Activated CD8-positive, alpha-beta T cell treated with anti-CD3 and anti-CD28 coated beads for 36 hours (primary cell): Measurements from ENCODE around the gene TNIK. TPM values are rescaled to one million over a fixed set of nuclear protein-coding genes. Genes with fewer than 3 reads are reported as not detected.

ENCODE experiments used
- ATAC-seq: fragments of 200-7000 bp; cut with Tn5 transposase; one replicate; pipeline ENCODE4 v1.10.0; 2021; ENCODE audit warnings: mild to moderate bottlenecking, moderate library complexity
- CTCF ChIA-PET: fragments of 350-600 bp; sonication (Branson Sonifier 250); formaldehyde crosslinking; loops from one replicate; lab custom pipeline; 2021; ENCODE audit warnings: antibody characterized with exemption; lab: Charles Lee
- POLR2A ChIA-PET: fragments of 350-600 bp; sonication (Branson Sonifier 250); formaldehyde crosslinking; loops from one replicate; lab custom pipeline; 2021; ENCODE audit warnings: antibody characterized with exemption; lab: Charles Lee
- DNase-seq: peaks from one replicate; pipeline ENCODE4 v3.0.0-alpha.2; 2020
- H3K27ac Mint-ChIP-seq: one replicate; pipeline ENCODE4 v1.8.0; 2021; ENCODE audit warnings: mild to moderate bottlenecking, mixed read lengths
- H3K27me3 Mint-ChIP-seq: one replicate; pipeline ENCODE4 v1.8.0; 2021; ENCODE audit warnings: mixed read lengths
- H3K36me3 Mint-ChIP-seq: one replicate; pipeline ENCODE4 v1.8.0; 2021; ENCODE audit warnings: low read depth, mixed read lengths
- H3K4me1 Mint-ChIP-seq: one replicate; pipeline ENCODE4 v1.8.0; 2021; ENCODE audit warnings: low read depth, mixed read lengths
- H3K4me3 Mint-ChIP-seq: one replicate; pipeline ENCODE4 v1.8.0; 2021; ENCODE audit warnings: mild to moderate bottlenecking, moderate library complexity, mixed read lengths
- H3K9me3 Mint-ChIP-seq: one replicate; pipeline ENCODE4 v1.8.0; 2021; ENCODE audit warnings: mixed read lengths
- intact Hi-C: fragments of 100-400 bp; cut with micrococcal nuclease; formaldehyde crosslinking; loops from one replicate; pipeline ENCODE4 v1.10.0; 2022
- total RNA-seq, 2 experiments: library from RNA; stranded (reverse); gene quantifications; one replicate each; pipeline ENCODE4 v1.2.3, GENCODE V29; 2021
- TF ChIP-seq, protein P1 (sequence below): fragments of 200-600 bp; IDR thresholded peaks from one replicate; pipeline ENCODE4 v1.8.0; 2022; ENCODE audit warnings: antibody characterized with exemption, mild to moderate bottlenecking

Gene TNIK
- total RNA-seq, 2 experiments from 2014 or later = 25.1 to 28.8 TPM

DNA sequence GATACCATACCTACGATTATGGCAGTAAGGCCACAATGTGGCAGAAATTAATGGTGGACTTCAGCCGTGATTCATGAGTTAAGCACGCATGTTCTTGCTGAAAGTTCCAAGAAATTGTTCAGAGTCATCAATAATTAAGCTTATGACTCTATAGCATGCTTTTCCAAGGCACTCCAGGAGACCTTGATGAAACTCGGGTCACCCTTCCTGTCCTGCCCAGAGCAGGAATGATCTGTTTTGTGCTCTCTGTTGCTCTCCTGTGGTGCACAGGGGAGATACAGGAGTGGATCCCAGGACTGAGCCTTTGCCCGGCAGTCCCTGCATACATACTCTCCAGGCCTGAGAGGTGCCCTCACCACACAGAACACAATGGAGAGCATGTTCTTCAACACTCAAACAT lies 292.1 kb downstream of the TNIK start:
- TF ChIP-seq, protein P1, sequence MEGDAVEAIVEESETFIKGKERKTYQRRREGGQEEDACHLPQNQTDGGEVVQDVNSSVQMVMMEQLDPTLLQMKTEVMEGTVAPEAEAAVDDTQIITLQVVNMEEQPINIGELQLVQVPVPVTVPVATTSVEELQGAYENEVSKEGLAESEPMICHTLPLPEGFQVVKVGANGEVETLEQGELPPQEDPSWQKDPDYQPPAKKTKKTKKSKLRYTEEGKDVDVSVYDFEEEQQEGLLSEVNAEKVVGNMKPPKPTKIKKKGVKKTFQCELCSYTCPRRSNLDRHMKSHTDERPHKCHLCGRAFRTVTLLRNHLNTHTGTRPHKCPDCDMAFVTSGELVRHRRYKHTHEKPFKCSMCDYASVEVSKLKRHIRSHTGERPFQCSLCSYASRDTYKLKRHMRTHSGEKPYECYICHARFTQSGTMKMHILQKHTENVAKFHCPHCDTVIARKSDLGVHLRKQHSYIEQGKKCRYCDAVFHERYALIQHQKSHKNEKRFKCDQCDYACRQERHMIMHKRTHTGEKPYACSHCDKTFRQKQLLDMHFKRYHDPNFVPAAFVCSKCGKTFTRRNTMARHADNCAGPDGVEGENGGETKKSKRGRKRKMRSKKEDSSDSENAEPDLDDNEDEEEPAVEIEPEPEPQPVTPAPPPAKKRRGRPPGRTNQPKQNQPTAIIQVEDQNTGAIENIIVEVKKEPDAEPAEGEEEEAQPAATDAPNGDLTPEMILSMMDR = no peak
- H3K4me1 Mint-ChIP-seq = peaks cover 20% of the 10 kb centered on the region
- H3K9me3 Mint-ChIP-seq = no peaks in the 10 kb centered on the region
- ChIA-PET CTCF (interaction anchor here (0.8 to 0.9 kb wide), 2 partner anchors 21 to 604 kb away, joined by 3 to 4 read pairs; no protein-coding TSS in a partner anchor), POLR2A (no interaction called here)
- H3K4me3 Mint-ChIP-seq = no peak overlapping the region
- DNase-seq = no peak
- no peak for ATAC-seq
- H3K27me3 Mint-ChIP-seq = no peaks in the 10 kb centered on the region
- intact Hi-C loops = loop anchor here (10.0 kb wide), 1 partner anchor 287 kb away; no protein-coding TSS in a partner anchor
- H3K36me3 Mint-ChIP-seq = peaks cover 44% of the 10 kb centered on the region
- H3K27ac Mint-ChIP-seq = no peak overlapping the region

DNA sequence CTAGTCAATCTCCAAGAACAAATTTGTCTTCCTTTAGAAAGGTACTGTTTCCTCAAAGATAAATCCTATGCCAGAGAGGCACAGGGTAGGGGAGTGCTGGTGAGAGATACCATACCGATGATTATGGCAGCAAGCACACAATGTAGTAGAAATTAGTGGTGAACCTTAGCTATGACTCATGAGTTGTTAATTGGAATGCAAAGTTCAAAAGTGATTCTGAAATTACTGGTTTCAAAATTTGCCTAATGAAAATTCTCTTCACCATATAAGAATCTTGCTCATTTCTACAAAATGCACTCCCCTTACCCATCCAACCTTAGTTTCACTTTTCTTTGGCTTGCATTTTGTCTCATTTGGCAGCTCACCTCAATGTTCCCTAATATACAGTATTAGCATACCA lies 294.2 kb downstream of the TNIK start:
- peak; percentile 83 for ATAC-seq
- peaks cover 25% of the 10 kb centered on the region for H3K4me1 Mint-ChIP-seq
- CTCF ChIA-PET = interaction anchor here (1.5 kb wide), 1 partner anchor 400 kb away, joined by 9 read pairs; no protein-coding TSS in a partner anchor
- no peaks in the 10 kb centered on the region for H3K27me3 Mint-ChIP-seq
- no peaks in the 10 kb centered on the region for H3K9me3 Mint-ChIP-seq
- peak overlapping the region; percentile 86 for H3K27ac Mint-ChIP-seq
- intact Hi-C loops = loop anchor here (10.0 kb wide), 1 partner anchor 289 kb away; no protein-coding TSS in a partner anchor
- peaks cover 50% of the 10 kb centered on the region for H3K36me3 Mint-ChIP-seq
- peak; percentile 6 for DNase-seq
- peak overlapping the region; percentile 35 for H3K4me3 Mint-ChIP-seq
- TF ChIP-seq, protein P1 = no peak
- POLR2A ChIA-PET = interaction anchor here (1.0 kb wide), 1 partner anchor 295 kb away, joined by 4 read pairs; no protein-coding TSS in a partner anchor

DNA sequence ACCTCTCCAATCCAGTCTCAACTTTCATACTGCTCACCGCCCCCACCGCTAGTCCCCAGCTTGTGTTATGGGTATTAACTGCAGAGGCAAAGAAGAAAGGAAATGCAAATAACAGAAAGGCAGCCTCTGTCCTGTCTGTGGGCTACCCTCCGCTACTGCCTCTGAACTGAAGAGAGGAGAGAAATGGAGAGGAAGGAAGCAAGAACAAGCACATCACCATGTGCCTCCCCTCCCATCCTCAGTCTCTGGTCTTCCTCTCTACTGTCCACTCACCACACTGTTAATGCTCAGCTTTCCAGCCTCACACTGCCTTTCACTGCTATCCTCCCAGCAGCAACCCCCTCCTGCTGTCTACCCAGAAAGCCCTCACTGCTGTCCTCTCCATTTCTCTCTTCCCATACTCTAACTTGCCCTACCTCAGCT lies 294.7 kb downstream of the TNIK start:
- TF ChIP-seq, protein P1 = no peak
- H3K9me3 Mint-ChIP-seq = no peaks in the 10 kb centered on the region
- H3K27me3 Mint-ChIP-seq = no peaks in the 10 kb centered on the region
- ATAC-seq = peak; percentile 45
- CTCF ChIA-PET = interaction anchor here (1.5 kb wide), 1 partner anchor 401 kb away, joined by 9 read pairs; no protein-coding TSS in a partner anchor
- intact Hi-C loops = loop anchor here (10.0 kb wide), 1 partner anchor 289 kb away; no protein-coding TSS in a partner anchor
- H3K4me3 Mint-ChIP-seq = peak overlapping the region; percentile 35
- H3K36me3 Mint-ChIP-seq = peaks cover 53% of the 10 kb centered on the region
- POLR2A ChIA-PET = interaction anchor here (1.0 to 1.1 kb wide), 2 partner anchors 111 to 296 kb away, joined by 3 to 4 read pairs; no protein-coding TSS in a partner anchor
- peaks cover 25% of the 10 kb centered on the region for H3K4me1 Mint-ChIP-seq
- H3K27ac Mint-ChIP-seq = peak overlapping the region; percentile 86
- DNase-seq = peak; percentile 42

DNA sequence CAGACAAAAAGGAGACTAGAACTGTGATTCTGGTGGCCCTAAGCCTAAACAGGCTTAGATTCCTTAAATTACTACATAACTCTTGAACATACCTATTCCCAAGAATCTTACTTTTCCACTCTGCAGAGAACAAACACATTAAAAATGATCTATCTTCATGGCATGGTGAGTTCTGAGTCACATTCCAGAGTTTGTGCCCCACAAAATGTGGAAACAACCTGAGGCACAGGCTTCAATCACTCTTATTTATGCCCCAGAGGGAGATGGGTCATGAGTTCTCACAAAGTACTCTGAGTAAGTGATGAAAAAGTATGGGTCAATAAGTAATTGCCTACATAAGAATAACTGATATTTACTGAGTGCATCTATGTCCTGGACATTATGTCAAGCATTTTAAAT lies 296.1 kb downstream of the TNIK start:
- intact Hi-C loops = loop anchor here (10.0 kb wide), 1 partner anchor 291 kb away; no protein-coding TSS in a partner anchor
- H3K9me3 Mint-ChIP-seq = no peaks in the 10 kb centered on the region
- ATAC-seq (no peak), DNase-seq (no peak)
- H3K4me1 Mint-ChIP-seq = peaks cover 25% of the 10 kb centered on the region
- H3K4me3 Mint-ChIP-seq = no peak overlapping the region
- H3K27me3 Mint-ChIP-seq = no peaks in the 10 kb centered on the region
- CTCF ChIA-PET = no interaction called here
- peaks cover 56% of the 10 kb centered on the region for H3K36me3 Mint-ChIP-seq
- POLR2A ChIA-PET = no interaction called here
- H3K27ac Mint-ChIP-seq = no peak overlapping the region
- TF ChIP-seq, protein P1 = no peak
